Omental fat pad (tissue), 4 donors: ENCODE data around the gene FAN1. TPM values are rescaled to one million over a fixed set of nuclear protein-coding genes. Genes with fewer than 3 reads are reported as not detected.

Experiments
- ATAC-seq: fragments of 150-250 bp; one replicate; pipeline ENCODE4 v1.9.1; 2016; ENCODE audit warnings: mild to moderate bottlenecking, moderate library complexity; ENCODE audit not compliant: low FRiP score
- DNase-seq: peaks from one replicate; pipeline ENCODE4 v3.0.0-alpha.2; 2019; ENCODE audit warnings: low spot score
- CTCF ChIP-seq, 3 donors: fragments of 450-650 bp; IDR thresholded peaks; one replicate each; pipeline ENCODE4 v1.5.1; 2016 to 2017; ENCODE audit warnings: antibody characterized with exemption in 3 of 3, mild to moderate bottlenecking in 3 of 3, moderate library complexity in 2 of 3
- total RNA-seq, 4 donors: library from RNA; depleted of rRNA; stranded (reverse); fragments of >200 nt; gene quantifications; one replicate each; pipeline ENCODE4 v1.1.0, GENCODE V29; 2016

The FAN1 gene
- total RNA-seq, 4 donors from 2014 or later, result 11.9 to 18.1 (median 14.3) TPM

- TF ChIP-seq CTCF (IDR thresholded peaks at IDR 0.05), result no peak
- DNase-seq, result no peak
- ATAC-seq, result no peak
Observed at GRCh38 chr15:30924353-30924752, 20.6 kb downstream of the FAN1 start.

GRCh38 chr15:30925686-30926085 is 22.0 kb downstream of the FAN1 start:
- no peak for ATAC-seq
- DNase-seq, result no peak
- no peak for TF ChIP-seq CTCF (IDR thresholded peaks at IDR 0.05)

GRCh38 chr15:30926161-30926560 is 22.4 kb downstream of the FAN1 start:
- ATAC-seq (no peak), DNase-seq (no peak)
- TF ChIP-seq CTCF (IDR thresholded peaks at IDR 0.05), result no peak

GRCh38 chr15:30927148-30927761 is 23.5 kb downstream of the FAN1 start:
- ATAC-seq (no peak), DNase-seq (no peak)
- TF ChIP-seq CTCF (IDR thresholded peaks at IDR 0.05), result no peak

- TF ChIP-seq CTCF (IDR thresholded peaks at IDR 0.05), result no peak
- DNase-seq, result no peak
- ATAC-seq, result no peak
Observed at GRCh38 chr15:30928076-30928475, 24.4 kb downstream of the FAN1 start.

- no peak for DNase-seq
- ATAC-seq, result no peak
- no peak for TF ChIP-seq CTCF (IDR thresholded peaks at IDR 0.05)
Observed at GRCh38 chr15:30929064-30929669, 25.5 kb downstream of the FAN1 start.

GRCh38 chr15:30929982-30930381 is 26.3 kb downstream of the FAN1 start:
- DNase-seq (no peak), ATAC-seq (no peak)
- no peak for TF ChIP-seq CTCF (IDR thresholded peaks at IDR 0.05)
